Measurements from ENCODE around the gene DTNA.

DTNA gene

DNA sequence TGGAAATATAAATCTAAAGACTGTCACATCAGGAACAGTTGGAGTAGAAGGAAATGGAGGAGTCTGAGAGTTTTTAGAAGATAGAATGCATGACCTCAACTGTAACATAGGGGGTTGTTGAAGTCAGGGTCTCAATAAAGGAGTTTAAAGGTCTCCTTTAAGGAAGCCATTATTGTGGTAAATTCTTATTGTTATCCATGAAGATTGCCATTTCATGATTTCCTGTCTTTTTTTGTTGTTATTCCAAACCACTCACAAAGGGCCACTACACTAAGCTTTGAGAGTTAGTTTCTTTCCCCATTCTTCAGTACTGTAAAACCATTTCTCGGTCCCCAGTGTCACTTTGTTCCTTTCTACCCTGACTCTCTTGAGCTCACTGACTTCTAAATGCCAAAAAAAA lies 134.0 kb downstream of the DTNA start:
- Histone ChIP-seq H3K27ac (ENCODE audit: insufficient read depth in 1 of 2, low read depth in 1 of 2, low read length in 2 of 2, poor library complexity in 1 of 2, severe bottlenecking in 2 of 2) (no peak overlapping the region), H3K9me3 (ENCODE audit: control extremely low read depth in 1 of 5, control insufficient read depth in 4 of 5, insufficient read depth in 2 of 5, low read depth in 1 of 5, low read length in 4 of 5) (peaks cover 0 to 2% (median 0%) of the 10 kb centered on the region in 5 experiments), H3K36me3 (ENCODE audit: control insufficient read depth in 4 of 4, insufficient read depth in 4 of 4, low read length in 3 of 4) (no peaks in the 10 kb centered on the region), H3K27me3 (replicated peaks in 2 of 5; ENCODE audit: control insufficient read depth in 4 of 5, insufficient read depth in 5 of 5, low read length in 4 of 5) (no peaks in the 10 kb centered on the region), H3K4me1 (ENCODE audit: control extremely low read depth in 1 of 4, control insufficient read depth in 4 of 4, insufficient read depth in 4 of 4, low read length in 3 of 4) (peaks cover 0 to 8% (median 0%) of the 10 kb centered on the region in 4 experiments), H3K4me3 (ENCODE audit: control insufficient read depth in 1 of 7, extremely low read depth in 1 of 7, insufficient read depth in 4 of 7, low read depth in 2 of 7, low read length in 6 of 7) (no peak overlapping the region)
- POLR2A ChIA-PET = no interaction called here
- CTCF ChIA-PET = no interaction called here
- no CpG with 5 or more reads among the region's 1 CpG for WGBS (ENCODE audit: insufficient coverage)
- no peak for DNase-seq

DNA sequence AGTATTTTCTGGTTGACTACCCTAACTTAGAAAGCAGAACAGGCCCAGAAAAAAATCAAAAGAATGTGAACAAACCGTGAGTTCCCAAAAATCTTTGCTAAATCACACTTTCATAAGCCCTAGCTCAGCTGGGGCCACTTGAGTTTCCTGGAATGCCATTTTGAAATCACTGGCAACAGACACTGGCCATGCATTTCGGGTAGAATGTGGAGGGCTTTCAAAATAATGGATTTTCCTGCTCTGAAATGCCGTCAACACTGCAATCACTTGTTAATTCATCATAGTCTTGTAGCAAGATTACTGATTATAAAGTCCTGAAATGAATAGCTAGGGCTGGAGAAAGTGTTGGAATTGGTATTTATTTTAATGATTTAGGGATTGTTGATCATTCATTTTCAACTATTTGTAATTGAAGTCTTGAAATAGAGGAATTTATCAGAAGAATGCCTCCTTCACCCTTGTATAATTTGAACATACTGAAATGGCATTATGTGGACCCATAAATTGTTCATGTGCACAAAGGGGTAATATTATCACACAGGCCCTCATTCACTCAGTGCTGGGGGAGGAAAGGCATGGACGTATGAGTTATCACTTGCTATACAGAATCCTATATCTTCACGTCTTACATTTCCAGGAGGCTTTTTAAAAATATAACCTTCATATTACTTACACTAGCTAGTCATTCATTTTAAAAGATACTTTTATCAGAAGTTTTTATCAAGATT lies 134.8 kb downstream of the DTNA start:
- Histone ChIP-seq H3K27ac (ENCODE audit: insufficient read depth in 1 of 2, low read depth in 1 of 2, low read length in 2 of 2, poor library complexity in 1 of 2, severe bottlenecking in 2 of 2) (no peak overlapping the region), H3K27me3 (replicated peaks in 2 of 5; ENCODE audit: control insufficient read depth in 4 of 5, insufficient read depth in 5 of 5, low read length in 4 of 5) (no peaks in the 10 kb centered on the region), H3K9me3 (ENCODE audit: control extremely low read depth in 1 of 5, control insufficient read depth in 4 of 5, insufficient read depth in 2 of 5, low read depth in 1 of 5, low read length in 4 of 5) (peaks cover 0 to 2% (median 0%) of the 10 kb centered on the region in 5 experiments), H3K36me3 (ENCODE audit: control insufficient read depth in 4 of 4, insufficient read depth in 4 of 4, low read length in 3 of 4) (no peaks in the 10 kb centered on the region), H3K4me1 (ENCODE audit: control extremely low read depth in 1 of 4, control insufficient read depth in 4 of 4, insufficient read depth in 4 of 4, low read length in 3 of 4) (peaks cover 0 to 8% (median 0%) of the 10 kb centered on the region in 4 experiments), H3K4me3 (ENCODE audit: control insufficient read depth in 1 of 7, extremely low read depth in 1 of 7, insufficient read depth in 4 of 7, low read depth in 2 of 7, low read length in 6 of 7) (no peak overlapping the region)
- DNase-seq = no peak
- ChIA-PET CTCF (no interaction called here), POLR2A (no interaction called here)
- 83% methylated on average over 1 of the region's 5 CpGs for WGBS (ENCODE audit: insufficient coverage)

DNA sequence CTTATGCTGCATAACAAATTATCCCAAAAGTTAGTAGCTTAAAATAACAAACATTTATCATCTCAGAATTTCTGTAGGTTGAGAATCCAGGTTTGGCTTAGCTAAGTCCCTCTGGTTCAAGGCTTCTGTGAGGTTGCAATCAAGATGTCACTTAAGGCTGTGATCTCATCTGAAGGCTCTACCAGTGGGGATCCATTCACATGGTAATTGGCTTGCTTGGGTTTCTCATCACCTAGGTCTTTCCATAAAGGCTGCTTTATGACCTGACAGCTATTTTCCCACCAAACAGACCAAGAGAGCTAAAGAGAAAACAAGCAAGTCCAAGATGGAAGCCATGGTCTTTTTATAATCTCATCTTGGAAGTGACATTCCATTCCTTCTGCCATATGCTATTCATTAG lies 137.3 kb downstream of the DTNA start:
- POLR2A ChIA-PET = no interaction called here
- peaks cover 0 to 8% (median 0%) of the 10 kb centered on the region in 4 experiments for H3K4me1 ChIP-seq (ENCODE audit: control extremely low read depth in 1 of 4, control insufficient read depth in 4 of 4, insufficient read depth in 4 of 4, low read length in 3 of 4)
- no peak overlapping the region for H3K4me3 ChIP-seq (ENCODE audit: control insufficient read depth in 1 of 7, extremely low read depth in 1 of 7, insufficient read depth in 4 of 7, low read depth in 2 of 7, low read length in 6 of 7)
- H3K36me3 ChIP-seq (ENCODE audit: control insufficient read depth in 4 of 4, insufficient read depth in 4 of 4, low read length in 3 of 4) = no peaks in the 10 kb centered on the region
- H3K27me3 ChIP-seq (replicated peaks in 2 of 5; ENCODE audit: control insufficient read depth in 4 of 5, insufficient read depth in 5 of 5, low read length in 4 of 5) = no peaks in the 10 kb centered on the region
- H3K9me3 ChIP-seq (ENCODE audit: control extremely low read depth in 1 of 5, control insufficient read depth in 4 of 5, insufficient read depth in 2 of 5, low read depth in 1 of 5, low read length in 4 of 5) = peaks cover 0 to 2% (median 0%) of the 10 kb centered on the region in 5 experiments
- no peak for DNase-seq
- CTCF ChIA-PET = interaction anchor here (1.7 kb wide), 2 partner anchors 15 to 19 kb away, joined by 3 to 4 read pairs; no protein-coding TSS in a partner anchor
- no peak overlapping the region for H3K27ac ChIP-seq (ENCODE audit: insufficient read depth in 1 of 2, low read depth in 1 of 2, low read length in 2 of 2, poor library complexity in 1 of 2, severe bottlenecking in 2 of 2)

DNA sequence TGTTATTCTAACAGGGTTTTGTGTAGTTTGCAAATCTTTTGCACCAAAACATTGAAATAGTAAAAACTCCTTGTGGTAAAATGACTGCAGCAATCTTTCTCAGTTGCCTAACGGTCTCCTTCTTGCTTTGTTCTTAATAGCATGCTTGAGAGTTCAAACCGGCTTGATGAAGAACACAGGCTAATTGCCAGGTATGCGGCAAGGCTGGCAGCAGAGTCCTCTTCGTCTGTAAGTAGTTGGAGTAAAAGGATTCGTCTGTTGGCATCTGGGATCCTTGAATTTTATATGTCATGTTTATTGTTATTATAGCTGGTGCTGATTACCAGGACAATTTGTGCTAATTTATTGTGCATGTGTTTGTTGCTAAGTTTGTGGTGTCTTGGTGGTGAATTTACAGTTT lies 138.1 kb downstream of the DTNA start:
- ChIA-PET CTCF (interaction anchor here (1.2 to 1.7 kb wide), 3 partner anchors 16 to 38 kb away, joined by 3 to 4 read pairs (median 3); no protein-coding TSS in a partner anchor), POLR2A (no interaction called here)
- 100% methylated on average over 3 of the region's 5 CpGs for WGBS (ENCODE audit: insufficient coverage)
- H3K36me3 ChIP-seq (ENCODE audit: control insufficient read depth in 4 of 4, insufficient read depth in 4 of 4, low read length in 3 of 4) = no peaks in the 10 kb centered on the region
- peaks cover 0 to 2% (median 0%) of the 10 kb centered on the region in 5 experiments for H3K9me3 ChIP-seq (ENCODE audit: control extremely low read depth in 1 of 5, control insufficient read depth in 4 of 5, insufficient read depth in 2 of 5, low read depth in 1 of 5, low read length in 4 of 5)
- no peak for DNase-seq
- no peak overlapping the region for H3K27ac ChIP-seq (ENCODE audit: insufficient read depth in 1 of 2, low read depth in 1 of 2, low read length in 2 of 2, poor library complexity in 1 of 2, severe bottlenecking in 2 of 2)
- H3K4me3 ChIP-seq (ENCODE audit: control insufficient read depth in 1 of 7, extremely low read depth in 1 of 7, insufficient read depth in 4 of 7, low read depth in 2 of 7, low read length in 6 of 7) = no peak overlapping the region
- peaks cover 0 to 8% (median 0%) of the 10 kb centered on the region in 4 experiments for H3K4me1 ChIP-seq (ENCODE audit: control extremely low read depth in 1 of 4, control insufficient read depth in 4 of 4, insufficient read depth in 4 of 4, low read length in 3 of 4)
- H3K27me3 ChIP-seq (replicated peaks in 2 of 5; ENCODE audit: control insufficient read depth in 4 of 5, insufficient read depth in 5 of 5, low read length in 4 of 5) = no peaks in the 10 kb centered on the region

DNA sequence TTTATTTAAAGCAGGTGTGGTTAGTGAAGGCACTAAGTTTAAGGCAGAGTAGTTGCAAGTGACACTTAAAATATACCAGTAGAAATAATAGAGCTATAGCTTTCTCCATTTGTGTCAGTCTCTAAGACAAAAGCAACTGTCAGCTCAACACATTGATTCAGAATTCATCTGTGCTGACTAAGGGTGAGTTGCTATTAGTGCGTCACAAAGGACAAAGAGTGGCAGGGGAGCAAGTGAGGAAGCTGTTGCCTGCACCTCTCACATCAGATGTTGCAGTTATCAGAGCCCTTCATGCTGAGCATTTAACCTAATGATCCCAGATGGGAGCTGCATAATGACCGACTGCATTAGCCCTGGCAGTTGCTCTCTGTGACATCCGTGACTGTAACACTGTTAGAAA lies 138.6 kb downstream of the DTNA start:
- Histone ChIP-seq H3K27me3 (replicated peaks in 2 of 5; ENCODE audit: control insufficient read depth in 4 of 5, insufficient read depth in 5 of 5, low read length in 4 of 5) (no peaks in the 10 kb centered on the region), H3K4me3 (ENCODE audit: control insufficient read depth in 1 of 7, extremely low read depth in 1 of 7, insufficient read depth in 4 of 7, low read depth in 2 of 7, low read length in 6 of 7) (no peak overlapping the region), H3K4me1 (ENCODE audit: control extremely low read depth in 1 of 4, control insufficient read depth in 4 of 4, insufficient read depth in 4 of 4, low read length in 3 of 4) (peaks cover 0 to 8% (median 0%) of the 10 kb centered on the region in 4 experiments), H3K9me3 (ENCODE audit: control extremely low read depth in 1 of 5, control insufficient read depth in 4 of 5, insufficient read depth in 2 of 5, low read depth in 1 of 5, low read length in 4 of 5) (peaks cover 0 to 2% (median 0%) of the 10 kb centered on the region in 5 experiments), H3K27ac (ENCODE audit: insufficient read depth in 1 of 2, low read depth in 1 of 2, low read length in 2 of 2, poor library complexity in 1 of 2, severe bottlenecking in 2 of 2) (no peak overlapping the region), H3K36me3 (ENCODE audit: control insufficient read depth in 4 of 4, insufficient read depth in 4 of 4, low read length in 3 of 4) (no peaks in the 10 kb centered on the region)
- ChIA-PET CTCF (interaction anchor here (1.2 kb wide), 1 partner anchor 39 kb away, joined by 3 read pairs; no protein-coding TSS in a partner anchor), POLR2A (interaction anchor here (0.6 kb wide), 1 partner anchor 43 kb away, joined by 5 read pairs; no protein-coding TSS in a partner anchor)
- 100% methylated on average over 2 of the region's 3 CpGs for WGBS (ENCODE audit: insufficient coverage)
- no peak for DNase-seq

DNA sequence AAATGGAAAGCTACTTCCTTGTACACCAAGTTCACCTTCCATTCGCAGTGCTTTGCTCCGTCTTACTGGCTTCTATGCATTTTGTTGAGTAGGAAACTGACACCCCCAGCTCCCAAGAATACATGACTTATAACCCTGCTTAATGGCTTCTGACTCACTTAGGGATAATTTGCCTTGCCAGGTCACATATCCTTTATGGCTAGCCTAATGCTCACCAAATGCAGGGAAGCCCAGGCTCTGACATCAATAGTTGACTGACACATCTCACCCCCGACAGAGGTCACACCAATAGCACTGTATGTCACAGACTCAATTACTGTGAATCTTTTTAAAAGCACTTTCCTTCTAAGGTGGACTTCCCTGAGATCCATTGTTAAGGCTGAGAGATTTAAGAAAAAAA lies 147.2 kb downstream of the DTNA start:
- peaks cover 0 to 23% (median 12%) of the 10 kb centered on the region in 4 experiments for H3K4me1 ChIP-seq (ENCODE audit: control extremely low read depth in 1 of 4, control insufficient read depth in 4 of 4, insufficient read depth in 4 of 4, low read length in 3 of 4)
- POLR2A ChIA-PET = no interaction called here
- no peaks in the 10 kb centered on the region for H3K9me3 ChIP-seq (ENCODE audit: control extremely low read depth in 1 of 5, control insufficient read depth in 4 of 5, insufficient read depth in 2 of 5, low read depth in 1 of 5, low read length in 4 of 5)
- no peak overlapping the region for H3K4me3 ChIP-seq (ENCODE audit: control insufficient read depth in 1 of 7, extremely low read depth in 1 of 7, insufficient read depth in 4 of 7, low read depth in 2 of 7, low read length in 6 of 7)
- no peak overlapping the region for H3K27ac ChIP-seq (ENCODE audit: insufficient read depth in 1 of 2, low read depth in 1 of 2, low read length in 2 of 2, poor library complexity in 1 of 2, severe bottlenecking in 2 of 2)
- CTCF ChIA-PET = interaction anchor here (0.7 to 1.5 kb wide), 2 partner anchors 9 to 78 kb away, joined by 4 to 5 read pairs; no protein-coding TSS in a partner anchor
- no peaks in the 10 kb centered on the region for H3K27me3 ChIP-seq (replicated peaks in 2 of 5; ENCODE audit: control insufficient read depth in 4 of 5, insufficient read depth in 5 of 5, low read length in 4 of 5)
- no peaks in the 10 kb centered on the region for H3K36me3 ChIP-seq (ENCODE audit: control insufficient read depth in 4 of 4, insufficient read depth in 4 of 4, low read length in 3 of 4)
- no peak for DNase-seq
- 100% methylated on average over 2 of the region's 3 CpGs for WGBS (ENCODE audit: insufficient coverage)

DNA sequence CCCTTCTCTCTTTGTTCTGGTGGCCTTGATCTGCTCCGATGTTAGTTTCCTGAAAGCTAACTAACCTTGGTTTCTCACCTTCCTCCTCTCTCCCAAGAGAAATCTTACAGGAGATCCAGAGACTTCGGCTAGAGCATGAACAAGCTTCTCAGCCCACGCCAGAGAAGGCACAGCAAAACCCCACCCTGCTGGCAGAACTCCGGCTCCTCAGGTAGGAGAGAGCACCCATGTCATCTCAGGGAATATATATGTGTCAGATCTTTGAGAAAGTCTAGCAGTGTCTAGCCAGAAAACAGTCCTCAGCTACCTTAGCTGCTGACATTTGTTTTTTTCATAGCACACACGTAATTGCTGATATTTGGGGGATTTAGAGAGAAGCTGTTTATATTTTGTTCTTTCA lies 148.1 kb downstream of the DTNA start:
- ChIA-PET CTCF (interaction anchor here (0.7 to 1.7 kb wide), 5 partner anchors 8 to 79 kb away, joined by 3 to 5 read pairs (median 4); no protein-coding TSS in a partner anchor), POLR2A (no interaction called here)
- peaks cover 0 to 23% (median 12%) of the 10 kb centered on the region in 4 experiments for H3K4me1 ChIP-seq (ENCODE audit: control extremely low read depth in 1 of 4, control insufficient read depth in 4 of 4, insufficient read depth in 4 of 4, low read length in 3 of 4)
- 90% methylated on average over 2 of the region's 5 CpGs for WGBS (ENCODE audit: insufficient coverage)
- H3K9me3 ChIP-seq (ENCODE audit: control extremely low read depth in 1 of 5, control insufficient read depth in 4 of 5, insufficient read depth in 2 of 5, low read depth in 1 of 5, low read length in 4 of 5) = no peaks in the 10 kb centered on the region
- no peaks in the 10 kb centered on the region for H3K36me3 ChIP-seq (ENCODE audit: control insufficient read depth in 4 of 4, insufficient read depth in 4 of 4, low read length in 3 of 4)
- no peaks in the 10 kb centered on the region for H3K27me3 ChIP-seq (replicated peaks in 2 of 5; ENCODE audit: control insufficient read depth in 4 of 5, insufficient read depth in 5 of 5, low read length in 4 of 5)
- H3K27ac ChIP-seq (ENCODE audit: insufficient read depth in 1 of 2, low read depth in 1 of 2, low read length in 2 of 2, poor library complexity in 1 of 2, severe bottlenecking in 2 of 2) = no peak overlapping the region
- no peak overlapping the region for H3K4me3 ChIP-seq (ENCODE audit: control insufficient read depth in 1 of 7, extremely low read depth in 1 of 7, insufficient read depth in 4 of 7, low read depth in 2 of 7, low read length in 6 of 7)
- no peak for DNase-seq

Measured in common myeloid progenitor, CD34-positive (primary cell).